GM18868 (cell line): ENCODE measurements around the gene MSH3.
"Not testable (repeated sequence)": the region's sequence is repeated elsewhere in the genome, so short reads cannot be mapped to it uniquely, and the experiment has no call there.

Source experiments
- ATAC-seq: cut with Tn5 transposase; IDR thresholded peaks from one replicate; pipeline ENCODE4 v1.9.1; 2021; ENCODE audit warnings: mild to moderate bottlenecking, moderate library complexity; ENCODE audit not compliant: unreplicated experiment

MSH3 gene

DNA sequence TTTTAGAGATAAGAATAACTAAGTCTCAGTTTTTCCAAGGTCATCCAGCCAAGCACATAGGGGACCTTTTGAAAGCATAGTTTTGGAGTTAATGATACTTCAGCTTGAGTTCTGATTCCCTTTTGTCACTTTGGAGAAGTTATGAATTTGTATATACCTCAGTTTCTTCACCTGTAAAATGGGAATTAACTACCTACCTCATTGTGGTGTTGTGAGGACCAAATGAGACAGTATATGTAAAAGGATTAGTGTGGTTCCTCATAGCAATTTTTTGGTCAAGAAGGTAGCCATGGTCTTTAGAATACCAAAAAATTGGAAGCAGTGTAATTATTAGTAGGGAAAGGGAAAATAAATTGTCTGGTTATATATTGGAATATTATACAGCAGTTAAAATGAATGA is 98.0 kb downstream of the MSH3 start:
- no peak for ATAC-seq

DNA sequence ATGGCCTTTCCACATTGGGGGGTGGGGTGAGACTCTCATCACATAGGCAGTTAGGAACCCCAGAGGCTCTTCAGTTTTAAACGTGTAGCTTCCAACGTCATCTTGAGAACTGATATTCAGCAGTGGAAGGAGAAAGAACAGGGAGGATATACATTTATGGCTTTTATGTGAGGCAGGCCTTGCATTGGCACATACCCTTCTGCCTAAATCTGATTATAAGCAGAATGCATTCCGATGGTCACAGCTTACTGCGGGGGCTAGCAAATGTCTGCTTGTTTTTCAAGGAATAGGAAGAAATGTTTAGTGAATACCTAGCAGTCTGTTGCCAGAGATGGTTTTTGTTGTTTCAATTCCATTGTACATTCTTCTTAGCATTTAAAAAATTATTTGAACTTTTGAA is 99.3 kb downstream of the MSH3 start:
- no peak for ATAC-seq

- ATAC-seq = peak; percentile 54
Measured at GRCh38 chr5:80754900-80755299, 100.4 kb downstream of the MSH3 start.

DNA sequence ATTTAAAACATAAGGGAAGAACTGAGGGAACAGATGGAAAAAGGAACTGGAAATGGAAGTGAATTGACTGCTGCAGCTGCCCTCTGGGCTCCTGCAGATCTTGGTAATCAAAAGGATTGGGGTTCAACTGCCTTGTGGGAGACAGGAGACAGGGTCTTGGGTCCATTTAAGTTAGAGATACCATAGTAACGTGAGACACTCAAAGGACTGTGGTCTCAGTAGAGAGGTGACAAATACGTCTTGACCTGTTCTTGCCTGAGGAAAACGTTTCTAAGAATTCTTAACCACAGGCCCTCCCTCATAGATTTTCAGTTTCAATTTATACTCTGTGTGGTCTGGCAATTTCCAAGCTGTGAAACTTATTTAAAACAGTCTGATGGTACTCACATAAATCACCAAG is 101.2 kb downstream of the MSH3 start:
- ATAC-seq = peak; percentile 97

DNA sequence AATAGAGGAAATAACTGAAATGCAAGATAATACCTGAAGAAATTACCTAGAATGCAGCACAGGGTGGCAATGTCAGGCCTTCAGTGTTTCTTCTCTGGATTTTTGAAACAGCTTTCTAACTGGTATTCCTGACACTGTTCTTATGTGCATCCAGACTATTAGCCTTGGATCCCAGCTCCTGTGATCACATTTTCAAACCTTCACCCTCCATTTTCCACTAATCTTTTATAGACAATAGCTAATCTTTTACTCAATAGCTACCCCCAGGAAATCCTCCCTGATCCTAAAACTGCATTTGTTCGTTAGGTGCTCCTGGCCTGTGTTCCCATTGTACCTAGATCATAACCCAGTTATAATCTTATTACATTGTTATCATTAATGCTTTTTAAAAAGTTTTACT is 101.8 kb downstream of the MSH3 start:
- ATAC-seq = no peak

- ATAC-seq = no peak
Measured at GRCh38 chr5:80757290-80757689, 102.8 kb downstream of the MSH3 start.

- ATAC-seq = no peak
Measured at GRCh38 chr5:80759866-80760577, 105.6 kb downstream of the MSH3 start.

DNA sequence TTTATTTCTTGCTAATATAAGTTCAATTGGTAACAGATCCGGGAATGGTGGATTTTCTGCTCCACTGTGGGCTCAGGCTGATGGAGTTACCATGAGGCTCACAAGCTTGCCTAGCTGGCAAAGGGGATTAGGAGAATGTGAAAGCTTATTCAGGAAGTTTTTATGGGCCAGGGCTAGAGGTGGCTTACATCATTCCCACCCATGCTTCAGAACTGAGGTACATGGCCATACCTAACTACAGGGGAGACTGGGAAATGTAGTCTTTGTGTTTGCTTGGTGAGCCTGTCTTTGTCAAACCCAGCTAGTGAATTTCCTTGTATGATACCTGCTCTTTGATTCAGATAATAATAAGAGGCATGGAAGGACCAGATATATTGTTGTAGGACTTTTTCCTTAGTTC is 106.2 kb downstream of the MSH3 start:
- no peak for ATAC-seq

- no peak for ATAC-seq
Measured at GRCh38 chr5:80761176-80761575, 106.7 kb downstream of the MSH3 start.

- no peak for ATAC-seq
Measured at GRCh38 chr5:80761966-80762365, 107.5 kb downstream of the MSH3 start.

- ATAC-seq = no peak
Measured at GRCh38 chr5:80762573-80762972, 108.1 kb downstream of the MSH3 start.

GRCh38 chr5:80763211-80763610 is 108.8 kb downstream of the MSH3 start:
- ATAC-seq = no peak

DNA sequence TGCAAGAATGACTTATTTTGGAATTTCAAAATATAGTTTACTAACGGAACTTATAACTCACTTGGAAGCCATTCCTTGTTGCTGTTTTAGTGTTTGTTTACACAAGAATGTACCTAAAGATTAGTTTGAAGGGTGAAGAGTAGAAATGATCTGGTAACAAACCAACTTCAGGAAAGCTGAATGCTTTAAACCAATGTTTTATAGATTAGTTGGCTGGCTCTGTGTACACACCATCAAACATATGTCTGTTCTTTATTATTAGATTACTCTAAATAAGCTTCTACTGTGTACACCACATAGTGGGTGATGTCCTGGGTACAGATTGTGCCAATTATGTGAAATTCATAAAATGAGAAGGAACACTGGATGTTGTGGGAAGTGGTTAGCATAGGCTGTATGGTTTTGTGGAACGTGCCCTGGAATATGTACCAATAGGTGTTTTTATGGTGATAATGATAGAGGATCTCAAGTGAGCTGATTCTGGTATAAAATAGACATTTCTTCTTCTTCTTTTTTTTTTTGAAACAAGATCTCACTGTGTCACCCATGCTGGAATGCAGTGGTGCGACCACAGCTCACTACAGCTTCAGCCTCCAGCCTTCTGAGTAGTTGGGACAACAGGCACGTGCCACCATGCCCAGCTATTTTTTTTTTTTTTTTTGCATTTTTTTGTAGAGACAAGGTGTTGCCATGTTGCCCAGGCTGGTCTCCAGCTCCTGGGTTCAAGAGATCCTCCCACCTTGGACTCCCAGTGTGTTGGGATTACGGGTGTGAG is 109.6 kb downstream of the MSH3 start:
- ATAC-seq = no peak

DNA sequence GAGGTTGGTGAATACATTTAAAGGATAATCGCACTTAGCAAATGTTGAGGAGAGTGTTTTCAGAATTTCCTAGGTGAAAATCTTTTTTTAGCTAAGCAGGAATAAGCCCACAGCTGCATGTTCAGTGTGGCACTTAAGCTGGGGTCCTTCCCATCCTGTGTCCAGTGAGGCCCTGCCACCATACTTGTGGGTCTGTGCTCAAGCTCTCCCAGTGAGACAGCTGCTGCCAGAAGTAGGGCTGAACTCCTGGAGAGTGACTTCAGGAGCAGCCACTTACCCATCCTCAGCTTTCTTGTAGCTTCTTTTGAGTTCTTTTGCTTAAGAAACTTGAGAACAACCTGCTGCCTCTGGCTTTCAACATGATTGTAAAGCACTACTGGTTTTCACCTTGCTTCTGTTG is 110.3 kb downstream of the MSH3 start:
- no peak for ATAC-seq

- ATAC-seq = no peak
Measured at GRCh38 chr5:80777347-80778287, 123.2 kb downstream of the MSH3 start.

- no peak for ATAC-seq
Measured at GRCh38 chr5:80780024-80780423, 125.6 kb downstream of the MSH3 start.

- ATAC-seq = no peak
Measured at GRCh38 chr5:80780761-80781285, 126.4 kb downstream of the MSH3 start.

- ATAC-seq = no peak
Measured at GRCh38 chr5:80781356-80781755, 126.9 kb downstream of the MSH3 start.

DNA sequence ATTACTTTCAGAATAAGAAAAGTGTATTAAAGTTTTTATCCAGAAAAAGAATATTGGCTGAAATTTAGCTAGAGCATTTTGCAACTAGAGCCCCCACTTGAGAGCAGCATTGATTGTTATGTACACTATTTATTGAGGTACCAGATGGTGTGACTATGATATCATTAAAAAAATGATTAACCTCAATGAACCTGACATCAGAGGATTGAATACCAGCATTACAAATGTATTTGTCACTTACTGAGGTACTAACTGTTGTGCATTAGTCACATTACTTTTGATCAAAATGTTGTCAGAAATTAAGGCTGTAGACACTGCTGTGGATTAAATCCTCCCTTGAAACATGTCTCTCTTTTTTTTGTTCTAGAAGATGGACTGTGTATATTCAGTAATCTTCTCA is 128.2 kb downstream of the MSH3 start:
- no peak for ATAC-seq

- ATAC-seq = not testable (repeated sequence)
Measured at GRCh38 chr5:80783751-80784150, 129.3 kb downstream of the MSH3 start.

DNA sequence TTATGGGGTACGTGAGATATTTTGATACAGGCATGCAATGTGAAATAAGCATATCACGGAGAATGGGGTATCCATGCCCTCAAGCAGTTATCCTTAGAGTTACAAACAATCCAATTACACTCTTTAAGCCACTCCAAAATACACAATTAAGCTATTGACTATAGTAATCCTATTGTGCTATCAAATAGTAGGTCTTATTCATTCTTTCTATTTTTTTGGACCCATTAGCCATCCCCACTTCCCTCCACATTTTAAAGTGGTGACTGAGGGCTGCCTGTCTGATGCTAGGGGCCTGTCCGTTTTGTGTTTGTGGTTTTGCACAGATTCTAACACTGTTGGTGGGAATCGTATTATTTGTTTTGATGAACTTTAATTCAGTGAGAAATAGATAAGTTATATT is 130.0 kb downstream of the MSH3 start:
- no peak for ATAC-seq
